MM.1S (cell line): ENCODE measurements around the gene NFKBIA.

Source experiments
- EZH2 ChIP-seq: fragments of 300-600 bp; sonication (generic); optimal IDR thresholded peaks from 2 replicates; pipeline ENCODE3; 2017; ENCODE audit warnings: low read depth, mild to moderate bottlenecking, antibody characterized with exemption, low read length, mixed read lengths
- TF ChIP-seq, protein P1 (sequence below): fragments of 300-600 bp; sonication (generic); IDR thresholded peaks from 2 replicates; pipeline ENCODE4 v1.5.1; 2016; ENCODE audit warnings: antibody characterized with exemption, low read length, mixed read lengths

- TF ChIP-seq, protein P1, sequence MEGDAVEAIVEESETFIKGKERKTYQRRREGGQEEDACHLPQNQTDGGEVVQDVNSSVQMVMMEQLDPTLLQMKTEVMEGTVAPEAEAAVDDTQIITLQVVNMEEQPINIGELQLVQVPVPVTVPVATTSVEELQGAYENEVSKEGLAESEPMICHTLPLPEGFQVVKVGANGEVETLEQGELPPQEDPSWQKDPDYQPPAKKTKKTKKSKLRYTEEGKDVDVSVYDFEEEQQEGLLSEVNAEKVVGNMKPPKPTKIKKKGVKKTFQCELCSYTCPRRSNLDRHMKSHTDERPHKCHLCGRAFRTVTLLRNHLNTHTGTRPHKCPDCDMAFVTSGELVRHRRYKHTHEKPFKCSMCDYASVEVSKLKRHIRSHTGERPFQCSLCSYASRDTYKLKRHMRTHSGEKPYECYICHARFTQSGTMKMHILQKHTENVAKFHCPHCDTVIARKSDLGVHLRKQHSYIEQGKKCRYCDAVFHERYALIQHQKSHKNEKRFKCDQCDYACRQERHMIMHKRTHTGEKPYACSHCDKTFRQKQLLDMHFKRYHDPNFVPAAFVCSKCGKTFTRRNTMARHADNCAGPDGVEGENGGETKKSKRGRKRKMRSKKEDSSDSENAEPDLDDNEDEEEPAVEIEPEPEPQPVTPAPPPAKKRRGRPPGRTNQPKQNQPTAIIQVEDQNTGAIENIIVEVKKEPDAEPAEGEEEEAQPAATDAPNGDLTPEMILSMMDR, result no peak
- TF ChIP-seq EZH2, result no peak
Measured at GRCh38 chr14:35391388-35391710, 13.2 kb downstream of the NFKBIA start.
